RWPE1 (cell line): ENCODE measurements around the gene CGNL1.

Experiments
- CTCF ChIA-PET: fragments of 350-600 bp; sonication (Branson Sonifier 250); formaldehyde crosslinking; extraction: SDS; loops from one replicate; lab custom pipeline; 2021; lab: Yijun Ruan, JAX
- POLR2A ChIA-PET: fragments of 400-600 bp; formaldehyde crosslinking; extraction: SDS; loops from one replicate; lab custom pipeline; 2020; ENCODE audit warnings: antibody characterized with exemption; ENCODE audit not compliant: low non-redundant PET; lab: Yijun Ruan, JAX
- DNase-seq: peaks from one replicate; pipeline ENCODE4 v3.0.0; 2012; ENCODE audit warnings: low spot score
- H3K27ac ChIP-seq: fragments of 450-650 bp; 2 replicates; pipeline ENCODE4 v1.5.1; 2017
- TF ChIP-seq, protein P1 (sequence below): fragments of 450-650 bp; conservative IDR thresholded peaks from 2 replicates; pipeline ENCODE4 v1.5.1; 2017; ENCODE audit warnings: low read depth, mild to moderate bottlenecking

CGNL1 gene

DNA sequence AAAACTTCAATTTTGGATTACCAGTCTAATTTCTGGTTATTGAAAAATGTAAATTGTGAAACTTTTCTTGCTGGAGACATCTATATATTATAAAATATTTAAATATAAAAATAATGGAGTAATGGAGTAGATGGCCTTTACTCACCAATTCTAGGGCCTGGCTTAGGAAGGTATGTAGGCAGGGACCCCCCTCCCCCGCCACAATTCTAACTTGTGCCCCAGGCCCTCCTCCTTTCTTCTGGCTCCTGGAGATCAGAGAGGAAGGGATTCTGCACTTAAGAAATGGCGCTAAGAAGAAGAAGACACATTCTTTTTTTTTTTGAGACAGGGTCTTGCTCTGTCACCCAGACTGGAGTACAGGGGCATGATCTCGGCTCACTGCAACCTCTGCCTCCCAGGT, 49.5 kb downstream of the CGNL1 start:
- TF ChIP-seq, protein P1, sequence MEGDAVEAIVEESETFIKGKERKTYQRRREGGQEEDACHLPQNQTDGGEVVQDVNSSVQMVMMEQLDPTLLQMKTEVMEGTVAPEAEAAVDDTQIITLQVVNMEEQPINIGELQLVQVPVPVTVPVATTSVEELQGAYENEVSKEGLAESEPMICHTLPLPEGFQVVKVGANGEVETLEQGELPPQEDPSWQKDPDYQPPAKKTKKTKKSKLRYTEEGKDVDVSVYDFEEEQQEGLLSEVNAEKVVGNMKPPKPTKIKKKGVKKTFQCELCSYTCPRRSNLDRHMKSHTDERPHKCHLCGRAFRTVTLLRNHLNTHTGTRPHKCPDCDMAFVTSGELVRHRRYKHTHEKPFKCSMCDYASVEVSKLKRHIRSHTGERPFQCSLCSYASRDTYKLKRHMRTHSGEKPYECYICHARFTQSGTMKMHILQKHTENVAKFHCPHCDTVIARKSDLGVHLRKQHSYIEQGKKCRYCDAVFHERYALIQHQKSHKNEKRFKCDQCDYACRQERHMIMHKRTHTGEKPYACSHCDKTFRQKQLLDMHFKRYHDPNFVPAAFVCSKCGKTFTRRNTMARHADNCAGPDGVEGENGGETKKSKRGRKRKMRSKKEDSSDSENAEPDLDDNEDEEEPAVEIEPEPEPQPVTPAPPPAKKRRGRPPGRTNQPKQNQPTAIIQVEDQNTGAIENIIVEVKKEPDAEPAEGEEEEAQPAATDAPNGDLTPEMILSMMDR, result no peak
- POLR2A ChIA-PET, result no interaction called here
- no peak overlapping the region for H3K27ac ChIP-seq
- CTCF ChIA-PET, result no interaction called here
- no peak for DNase-seq

DNA sequence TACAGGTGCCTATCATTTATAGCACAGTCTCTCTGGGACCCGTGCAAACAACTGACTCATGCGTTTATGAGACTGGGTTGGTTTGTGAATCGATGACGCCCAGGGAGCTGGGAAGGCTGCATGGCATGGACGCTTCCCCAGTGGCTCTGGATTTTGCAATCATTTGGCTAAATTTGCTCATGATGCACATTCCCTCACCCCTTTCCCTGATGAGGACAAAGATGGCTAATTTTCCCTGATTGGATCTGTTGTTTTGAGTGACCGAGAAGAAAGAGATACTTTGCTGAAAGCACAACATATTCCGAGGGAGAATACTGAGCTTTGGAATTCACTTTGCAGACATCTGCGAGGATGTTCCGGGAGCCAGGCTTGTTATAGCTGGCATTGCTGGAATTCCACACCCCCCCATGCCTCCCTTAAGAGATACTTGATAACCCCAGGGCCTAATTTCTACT, 51.1 kb downstream of the CGNL1 start:
- H3K27ac ChIP-seq, result no peak overlapping the region
- CTCF ChIA-PET, result no interaction called here
- no peak for DNase-seq
- TF ChIP-seq, protein P1, result no peak
- POLR2A ChIA-PET, result no interaction called here

DNA sequence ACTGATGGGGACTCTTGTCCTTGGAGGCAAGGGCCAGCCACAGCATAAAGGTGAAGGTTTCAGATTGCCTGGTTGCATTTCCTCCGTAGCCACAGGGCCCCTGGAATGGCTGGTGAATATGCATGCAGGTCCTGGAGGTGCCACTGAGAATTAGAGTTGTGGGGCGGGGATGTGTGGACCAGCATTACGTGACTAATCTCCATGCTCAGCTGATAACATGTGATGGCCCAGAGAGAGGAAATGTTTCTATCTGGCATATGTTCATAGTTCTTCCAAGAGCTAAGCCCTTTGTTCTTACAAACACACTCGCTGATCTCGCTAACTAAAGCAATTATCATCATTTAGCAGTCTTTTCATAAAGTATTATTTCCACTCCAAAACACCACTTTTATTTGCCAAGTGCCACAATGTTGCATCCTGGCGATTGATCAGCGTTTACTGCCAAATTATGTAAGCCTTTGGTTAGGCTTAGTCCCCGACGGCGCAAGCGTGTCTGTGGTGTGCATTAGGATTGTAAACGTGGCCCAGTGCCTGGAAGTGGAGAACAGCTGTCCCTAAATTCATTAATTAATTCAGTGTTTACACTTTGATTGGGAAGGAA, 55.9 kb downstream of the CGNL1 start:
- no peak overlapping the region for H3K27ac ChIP-seq
- CTCF ChIA-PET, result interaction anchor here (1.1 kb wide), 1 partner anchor 22 kb away, joined by 3 read pairs; no protein-coding TSS in a partner anchor
- POLR2A ChIA-PET, result interaction anchor here (0.8 kb wide), 1 partner anchor 11 kb away, joined by 4 read pairs; no protein-coding TSS in a partner anchor

DNA sequence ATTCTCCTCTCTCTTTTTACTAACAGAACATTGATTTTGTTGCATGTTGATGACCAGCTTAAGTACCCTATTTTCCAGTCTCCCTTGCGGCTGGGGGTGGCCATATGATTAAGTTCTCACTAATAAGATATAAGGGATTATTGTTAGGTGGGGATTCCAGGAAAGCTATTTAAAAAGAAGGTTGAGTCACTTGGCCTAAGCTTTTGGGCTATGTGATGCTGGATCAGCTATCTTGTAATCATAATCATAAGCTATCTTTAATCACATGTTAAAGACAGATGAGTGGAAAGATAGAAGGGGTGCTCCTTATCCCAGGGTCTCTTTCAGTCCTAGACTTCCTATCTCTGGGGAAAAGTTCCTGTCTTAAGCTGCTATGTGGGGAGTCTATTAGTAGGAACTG, 59.9 kb downstream of the CGNL1 start:
- ChIA-PET CTCF (interaction anchor here (1.1 kb wide), 1 partner anchor 19 kb away, joined by 3 read pairs; no protein-coding TSS in a partner anchor), POLR2A (no interaction called here)
- TF ChIP-seq, protein P1, result no peak
- DNase-seq, result no peak
- H3K27ac ChIP-seq, result no peak overlapping the region

More for the DNA sequence above, 55.9 kb downstream of the CGNL1 start:
- TF ChIP-seq, protein P1, result no peak
- DNase-seq, result no peak

DNA sequence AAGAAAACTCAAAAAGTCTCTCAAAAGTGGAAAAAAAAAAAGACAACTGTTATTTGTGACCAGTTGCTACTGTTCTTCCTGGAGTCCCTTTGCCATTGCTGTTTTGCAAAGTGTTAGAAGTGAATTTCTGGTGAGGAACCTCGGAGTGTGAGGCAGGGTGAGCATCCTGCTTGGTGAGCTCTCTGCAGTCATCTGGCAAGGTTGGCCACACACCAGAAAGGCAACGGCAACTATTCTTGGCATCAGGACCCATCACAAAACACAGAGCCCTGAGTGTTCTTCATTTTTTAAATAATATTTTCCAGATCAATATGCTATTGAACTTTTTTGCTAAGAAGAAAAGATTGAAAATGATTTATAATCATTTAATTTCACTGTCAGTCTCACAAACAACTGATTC, 60.7 kb downstream of the CGNL1 start:
- POLR2A ChIA-PET, result no interaction called here
- TF ChIP-seq, protein P1, result no peak
- no peak for DNase-seq
- no peak overlapping the region for H3K27ac ChIP-seq
- CTCF ChIA-PET, result no interaction called here

DNA sequence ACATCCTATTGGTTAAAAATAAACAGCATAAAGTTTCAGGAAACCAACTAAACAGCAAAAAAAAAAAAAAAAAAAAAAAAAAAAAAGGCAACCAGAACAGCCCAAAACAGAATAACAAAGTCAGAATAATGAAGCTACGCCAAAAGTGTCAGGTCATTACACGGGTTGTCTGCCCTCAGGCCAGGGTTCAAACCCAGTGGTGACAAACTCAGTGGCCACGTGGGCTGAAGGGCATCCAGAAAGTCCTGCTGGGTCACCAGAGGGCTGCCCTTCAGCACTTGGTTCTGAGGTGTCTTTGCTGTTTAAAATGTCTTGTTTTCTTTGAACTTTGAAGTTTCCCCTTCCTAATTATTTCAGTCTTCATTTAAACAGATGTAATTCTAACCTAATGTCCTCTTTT, 61.3 kb downstream of the CGNL1 start:
- DNase-seq, result no peak
- CTCF ChIA-PET, result interaction anchor here (0.7 kb wide), 1 partner anchor 11 kb away, joined by 4 read pairs; no protein-coding TSS in a partner anchor
- POLR2A ChIA-PET, result no interaction called here
- TF ChIP-seq, protein P1, result no peak
- no peak overlapping the region for H3K27ac ChIP-seq
